ENCODE data around the gene GJE1.
"Not testable (repeated sequence)": the region's sequence is repeated elsewhere in the genome, so short reads cannot be mapped to it uniquely, and the experiment has no call there.

GJE1 gene

GRCh38 chr6:142130814-142131213 lies 1.9 kb upstream of the GJE1 start:
- H3K27ac ChIP-seq (ENCODE audit: insufficient read depth, low read depth, low read length, poor library complexity, severe bottlenecking): no peak overlapping the region
- H3K4me3 ChIP-seq (ENCODE audit: insufficient read depth, low read depth, low read length): no peak overlapping the region
- H3K9me3 ChIP-seq (ENCODE audit: control insufficient read depth, low read length): no peaks in the 10 kb centered on the region
- H3K4me1 ChIP-seq (ENCODE audit: control insufficient read depth, insufficient read depth, low read length): no peaks in the 10 kb centered on the region
- H3K27me3 ChIP-seq (ENCODE audit: control insufficient read depth, insufficient read depth, low read length, poor library complexity, severe bottlenecking): no peaks in the 10 kb centered on the region
- 100% methylated on average over 1 of the region's 1 CpG for WGBS, 2 experiments
- no peaks in the 10 kb centered on the region for H3K36me3 ChIP-seq (ENCODE audit: control insufficient read depth, insufficient read depth, low read length)

GRCh38 chr6:142138876-142139275 lies 6.2 kb downstream of the GJE1 start:
- 70 to 81% methylated on average over 2 of the region's 2 CpGs for WGBS, 2 experiments
- Histone ChIP-seq H3K4me3 (ENCODE audit: insufficient read depth, low read depth, low read length) (no peak overlapping the region), H3K9me3 (ENCODE audit: control insufficient read depth, low read length) (no peaks in the 10 kb centered on the region), H3K36me3 (ENCODE audit: control insufficient read depth, insufficient read depth, low read length) (no peaks in the 10 kb centered on the region), H3K27ac (ENCODE audit: insufficient read depth, low read depth, low read length, poor library complexity, severe bottlenecking) (no peak overlapping the region), H3K27me3 (ENCODE audit: control insufficient read depth, insufficient read depth, low read length, poor library complexity, severe bottlenecking) (no peaks in the 10 kb centered on the region), H3K4me1 (ENCODE audit: control insufficient read depth, insufficient read depth, low read length) (no peaks in the 10 kb centered on the region)

- WGBS, 2 experiments: 93 to 96% methylated on average over 10 to 12 of the region's 13 CpGs
These were observed 8.8 kb downstream of the GJE1 start for GRCh38 chr6:142141531-142141930.

GRCh38 chr6:142146828-142147662 lies 14.3 kb downstream of the GJE1 start, which contains the start of the genes NMBR and VTA1:
TSS of gene NMBR (minus strand) at chr6:142147122. CDS start at chr6:142088658, 58,464 bp downstream.
TSS of gene VTA1 (plus strand) at chr6:142147263. CDS start at chr6:142147288, 25 bp downstream.
- H3K4me1 ChIP-seq (ENCODE audit: control insufficient read depth, insufficient read depth, low read length): peaks cover 7% of the 10 kb centered on the region
- H3K9me3 ChIP-seq (ENCODE audit: control insufficient read depth, low read length): no peaks in the 10 kb centered on the region
- WGBS, 2 experiments: 0% methylated on average over 38 of the region's 38 CpGs
- H3K4me3 ChIP-seq (ENCODE audit: insufficient read depth, low read depth, low read length): peak within 1 kb of the TSS; percentile 64
- no peak within 1 kb of the TSS for H3K27ac ChIP-seq (ENCODE audit: insufficient read depth, low read depth, low read length, poor library complexity, severe bottlenecking)
- no peaks in the 10 kb centered on the region for H3K36me3 ChIP-seq (ENCODE audit: control insufficient read depth, insufficient read depth, low read length)
- no peaks in the 10 kb centered on the region for H3K27me3 ChIP-seq (ENCODE audit: control insufficient read depth, insufficient read depth, low read length, poor library complexity, severe bottlenecking)

More at GRCh38 chr6:142141531-142141930, 8.8 kb downstream of the GJE1 start:
- not testable (repeated sequence) for H3K27me3 ChIP-seq (ENCODE audit: control insufficient read depth, insufficient read depth, low read length, poor library complexity, severe bottlenecking); H3K36me3 ChIP-seq (ENCODE audit: control insufficient read depth, insufficient read depth, low read length); H3K4me3 ChIP-seq (ENCODE audit: insufficient read depth, low read depth, low read length); H3K4me1 ChIP-seq (ENCODE audit: control insufficient read depth, insufficient read depth, low read length); H3K9me3 ChIP-seq (ENCODE audit: control insufficient read depth, low read length); H3K27ac ChIP-seq (ENCODE audit: insufficient read depth, low read depth, low read length, poor library complexity, severe bottlenecking)

GRCh38 chr6:142152746-142153145 lies 20.0 kb downstream of the GJE1 start:
- Histone ChIP-seq H3K4me1 (ENCODE audit: control insufficient read depth, insufficient read depth, low read length) (peaks cover 7% of the 10 kb centered on the region), H3K9me3 (ENCODE audit: control insufficient read depth, low read length) (no peaks in the 10 kb centered on the region), H3K4me3 (ENCODE audit: insufficient read depth, low read depth, low read length) (no peak overlapping the region), H3K27ac (ENCODE audit: insufficient read depth, low read depth, low read length, poor library complexity, severe bottlenecking) (no peak overlapping the region), H3K36me3 (ENCODE audit: control insufficient read depth, insufficient read depth, low read length) (no peaks in the 10 kb centered on the region), H3K27me3 (ENCODE audit: control insufficient read depth, insufficient read depth, low read length, poor library complexity, severe bottlenecking) (no peaks in the 10 kb centered on the region)

GRCh38 chr6:142153196-142153595 lies 20.5 kb downstream of the GJE1 start:
- no peak overlapping the region for H3K4me3 ChIP-seq (ENCODE audit: insufficient read depth, low read depth, low read length)
- no peak overlapping the region for H3K27ac ChIP-seq (ENCODE audit: insufficient read depth, low read depth, low read length, poor library complexity, severe bottlenecking)
- no peaks in the 10 kb centered on the region for H3K9me3 ChIP-seq (ENCODE audit: control insufficient read depth, low read length)
- no peaks in the 10 kb centered on the region for H3K36me3 ChIP-seq (ENCODE audit: control insufficient read depth, insufficient read depth, low read length)
- H3K4me1 ChIP-seq (ENCODE audit: control insufficient read depth, insufficient read depth, low read length): peaks cover 4% of the 10 kb centered on the region
- no peaks in the 10 kb centered on the region for H3K27me3 ChIP-seq (ENCODE audit: control insufficient read depth, insufficient read depth, low read length, poor library complexity, severe bottlenecking)
- 83% methylated on average over 1 of the region's 2 CpGs; no CpG with 5 or more reads in 1 of the 2 experiments for WGBS, 2 experiments

GRCh38 chr6:142154336-142154735 lies 21.6 kb downstream of the GJE1 start:
- no peaks in the 10 kb centered on the region for H3K36me3 ChIP-seq (ENCODE audit: control insufficient read depth, insufficient read depth, low read length)
- H3K27ac ChIP-seq (ENCODE audit: insufficient read depth, low read depth, low read length, poor library complexity, severe bottlenecking): no peak overlapping the region
- no peaks in the 10 kb centered on the region for H3K4me1 ChIP-seq (ENCODE audit: control insufficient read depth, insufficient read depth, low read length)
- H3K9me3 ChIP-seq (ENCODE audit: control insufficient read depth, low read length): no peaks in the 10 kb centered on the region
- 100% methylated on average over 1 of the region's 1 CpG for WGBS, 2 experiments
- H3K4me3 ChIP-seq (ENCODE audit: insufficient read depth, low read depth, low read length): no peak overlapping the region
- H3K27me3 ChIP-seq (ENCODE audit: control insufficient read depth, insufficient read depth, low read length, poor library complexity, severe bottlenecking): no peaks in the 10 kb centered on the region

- Histone ChIP-seq H3K27me3 (ENCODE audit: control insufficient read depth, insufficient read depth, low read length, poor library complexity, severe bottlenecking) (no peaks in the 10 kb centered on the region), H3K4me1 (ENCODE audit: control insufficient read depth, insufficient read depth, low read length) (no peaks in the 10 kb centered on the region), H3K36me3 (ENCODE audit: control insufficient read depth, insufficient read depth, low read length) (no peaks in the 10 kb centered on the region), H3K4me3 (ENCODE audit: insufficient read depth, low read depth, low read length) (no peak overlapping the region), H3K9me3 (ENCODE audit: control insufficient read depth, low read length) (no peaks in the 10 kb centered on the region), H3K27ac (ENCODE audit: insufficient read depth, low read depth, low read length, poor library complexity, severe bottlenecking) (no peak overlapping the region)
- WGBS, 2 experiments: 93 to 96% methylated on average over 2 of the region's 3 CpGs
These were observed 22.4 kb downstream of the GJE1 start for GRCh38 chr6:142155091-142155490.

- Histone ChIP-seq H3K4me3 (ENCODE audit: insufficient read depth, low read depth, low read length) (no peak overlapping the region), H3K9me3 (ENCODE audit: control insufficient read depth, low read length) (no peaks in the 10 kb centered on the region), H3K27me3 (ENCODE audit: control insufficient read depth, insufficient read depth, low read length, poor library complexity, severe bottlenecking) (no peaks in the 10 kb centered on the region), H3K4me1 (ENCODE audit: control insufficient read depth, insufficient read depth, low read length) (no peaks in the 10 kb centered on the region), H3K36me3 (ENCODE audit: control insufficient read depth, insufficient read depth, low read length) (no peaks in the 10 kb centered on the region), H3K27ac (ENCODE audit: insufficient read depth, low read depth, low read length, poor library complexity, severe bottlenecking) (peak overlapping the region; percentile 39)
- WGBS, 2 experiments: 79 to 85% methylated on average over 4 of the region's 5 CpGs
These were observed 23.4 kb downstream of the GJE1 start for GRCh38 chr6:142155895-142156757.

- not testable (repeated sequence) for H3K4me1 ChIP-seq (ENCODE audit: control insufficient read depth, insufficient read depth, low read length); H3K36me3 ChIP-seq (ENCODE audit: control insufficient read depth, insufficient read depth, low read length); H3K27ac ChIP-seq (ENCODE audit: insufficient read depth, low read depth, low read length, poor library complexity, severe bottlenecking); H3K4me3 ChIP-seq (ENCODE audit: insufficient read depth, low read depth, low read length); H3K27me3 ChIP-seq (ENCODE audit: control insufficient read depth, insufficient read depth, low read length, poor library complexity, severe bottlenecking); H3K9me3 ChIP-seq (ENCODE audit: control insufficient read depth, low read length)
- WGBS, 2 experiments: 95% methylated on average over 4 of the region's 4 CpGs
These were observed 24.0 kb downstream of the GJE1 start for GRCh38 chr6:142156758-142157068.
